Central memory CD8-positive, alpha-beta T cell (primary cell): ENCODE results near the gene BRF1.
A peak's percentile ranks its signal among the peaks of the same experiment; 100 is the strongest.

ENCODE experiments used
- ATAC-seq: fragments of 150-1000 bp; cut with Tn5 transposase; replicated peaks from 2 replicates; pipeline ENCODE4 v1.10.0; 2022; ENCODE audit warnings: mild to moderate bottlenecking, moderate FRiP score, moderate number of reproducible peaks; ENCODE audit not compliant: poor library complexity, severe bottlenecking; ENCODE audit errors: extremely low read depth
- DNase-seq, 2 donors: peaks; one replicate each; pipeline ENCODE4 v3.0.0; 2021; ENCODE audit warnings: low spot score in 2 of 2
- H3K27ac Mint-ChIP-seq: one replicate; pipeline ENCODE4 v1.8.0; 2022; ENCODE audit warnings: low read depth, mild to moderate bottlenecking, moderate library complexity, mixed read lengths
- H3K27me3 Mint-ChIP-seq: one replicate; pipeline ENCODE4 v1.8.0; 2022; ENCODE audit warnings: mixed read lengths
- H3K36me3 Mint-ChIP-seq: one replicate; pipeline ENCODE4 v1.8.0; 2022; ENCODE audit warnings: mild to moderate bottlenecking, moderate library complexity, mixed read lengths; ENCODE audit not compliant: insufficient read depth
- H3K4me1 Mint-ChIP-seq: one replicate; pipeline ENCODE4 v1.8.0; 2022; ENCODE audit warnings: mixed read lengths
- H3K4me3 Mint-ChIP-seq: one replicate; pipeline ENCODE4 v1.8.0; 2022; ENCODE audit warnings: mild to moderate bottlenecking, moderate library complexity, mixed read lengths
- H3K9me3 Mint-ChIP-seq: one replicate; pipeline ENCODE4 v1.8.0; 2022; ENCODE audit warnings: mixed read lengths

BRF1 gene

GRCh38 chr14:105240811-105241576, 59.8 kb downstream of the BRF1 start:
- DNase-seq (no peak), ATAC-seq (no peak)
- no peak overlapping the region for H3K27ac Mint-ChIP-seq
- no peaks in the 10 kb centered on the region for H3K9me3 Mint-ChIP-seq
- H3K4me1 Mint-ChIP-seq, result peaks cover 7% of the 10 kb centered on the region
- H3K4me3 Mint-ChIP-seq, result no peak overlapping the region
- H3K36me3 Mint-ChIP-seq, result peaks cover 10% of the 10 kb centered on the region
- no peaks in the 10 kb centered on the region for H3K27me3 Mint-ChIP-seq

DNA sequence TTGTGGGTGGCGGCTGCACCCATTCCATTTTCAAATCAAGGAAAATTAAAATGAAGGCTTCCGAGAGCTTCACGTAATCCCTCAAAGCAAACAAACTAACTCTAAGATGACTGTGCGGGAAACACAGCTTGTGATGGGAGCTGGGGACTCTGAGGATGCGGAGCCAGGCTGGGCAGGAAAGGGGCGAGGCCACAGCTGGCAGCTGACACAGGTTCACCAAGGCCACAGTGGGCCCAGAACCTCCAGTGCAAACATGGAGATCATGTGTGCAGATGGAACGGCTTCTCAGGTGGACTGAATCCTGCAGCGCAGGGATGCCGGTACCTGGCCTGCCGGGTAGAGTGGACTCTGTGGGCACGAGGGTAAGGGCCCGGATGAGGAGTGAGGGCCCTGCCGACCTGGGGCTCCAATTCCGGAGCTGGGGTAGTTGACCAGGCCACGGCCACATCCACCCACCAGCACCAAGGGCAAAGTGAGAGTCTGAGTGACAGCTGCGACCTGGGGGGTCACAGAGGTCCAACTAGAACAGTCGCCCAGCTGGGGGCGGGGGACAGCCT, 71.6 kb downstream of the BRF1 start:
- no peak overlapping the region for H3K4me3 Mint-ChIP-seq
- H3K9me3 Mint-ChIP-seq, result no peaks in the 10 kb centered on the region
- H3K27me3 Mint-ChIP-seq, result no peaks in the 10 kb centered on the region
- peaks cover 3% of the 10 kb centered on the region for H3K36me3 Mint-ChIP-seq
- DNase-seq (no peak), ATAC-seq (no peak)
- no peak overlapping the region for H3K27ac Mint-ChIP-seq
- no peaks in the 10 kb centered on the region for H3K4me1 Mint-ChIP-seq

GRCh38 chr14:105228562-105228961, 72.2 kb downstream of the BRF1 start:
- H3K9me3 Mint-ChIP-seq, result no peaks in the 10 kb centered on the region
- no peak overlapping the region for H3K4me3 Mint-ChIP-seq
- no peaks in the 10 kb centered on the region for H3K27me3 Mint-ChIP-seq
- no peaks in the 10 kb centered on the region for H3K4me1 Mint-ChIP-seq
- H3K36me3 Mint-ChIP-seq, result peaks cover 3% of the 10 kb centered on the region
- DNase-seq (no peak), ATAC-seq (no peak)
- no peak overlapping the region for H3K27ac Mint-ChIP-seq

DNA sequence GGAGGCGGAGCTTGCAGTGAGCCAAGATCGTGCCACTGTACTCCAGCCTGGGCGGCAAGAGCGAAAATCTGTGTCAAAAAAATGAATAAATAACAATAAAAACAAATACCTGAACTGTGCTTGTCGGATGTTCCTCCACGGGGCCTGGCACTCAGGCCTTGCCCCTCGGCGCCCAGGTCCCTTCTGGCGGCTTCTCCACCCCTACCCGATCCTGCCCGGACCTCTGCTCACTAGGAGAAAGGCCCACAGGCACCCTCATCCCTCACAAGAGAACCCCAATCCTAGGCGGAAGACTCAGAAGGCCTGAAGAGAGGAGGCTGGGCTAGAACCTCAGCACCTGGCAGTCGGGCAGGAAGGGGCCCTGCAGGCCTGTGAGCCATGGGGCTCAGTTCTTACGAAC, 73.5 kb downstream of the BRF1 start:
- no peak overlapping the region for H3K4me3 Mint-ChIP-seq
- ATAC-seq, result no peak
- H3K27ac Mint-ChIP-seq, result no peak overlapping the region
- H3K9me3 Mint-ChIP-seq, result no peaks in the 10 kb centered on the region
- H3K27me3 Mint-ChIP-seq, result no peaks in the 10 kb centered on the region
- DNase-seq, result no peak
- no peaks in the 10 kb centered on the region for H3K4me1 Mint-ChIP-seq
- H3K36me3 Mint-ChIP-seq, result peaks cover 7% of the 10 kb centered on the region

- Mint-ChIP-seq H3K4me1 (no peaks in the 10 kb centered on the region), H3K9me3 (no peaks in the 10 kb centered on the region), H3K4me3 (no peak overlapping the region), H3K36me3 (peaks cover 10% of the 10 kb centered on the region), H3K27me3 (no peaks in the 10 kb centered on the region), H3K27ac (no peak overlapping the region)
- ATAC-seq, result no peak
- DNase-seq, result no peak
Observed at GRCh38 chr14:105226198-105226597, 74.6 kb downstream of the BRF1 start.

- Mint-ChIP-seq H3K27ac (no peak overlapping the region), H3K9me3 (no peaks in the 10 kb centered on the region), H3K4me3 (no peak overlapping the region), H3K4me1 (no peaks in the 10 kb centered on the region), H3K27me3 (no peaks in the 10 kb centered on the region), H3K36me3 (peaks cover 13% of the 10 kb centered on the region)
- ATAC-seq (no peak), DNase-seq (no peak)
Observed at GRCh38 chr14:105224845-105225570, 75.8 kb downstream of the BRF1 start.

GRCh38 chr14:105223770-105224544, 76.8 kb downstream of the BRF1 start:
- Mint-ChIP-seq H3K27ac (no peak overlapping the region), H3K27me3 (no peaks in the 10 kb centered on the region), H3K36me3 (peaks cover 14% of the 10 kb centered on the region), H3K4me1 (no peaks in the 10 kb centered on the region), H3K9me3 (no peaks in the 10 kb centered on the region), H3K4me3 (no peak overlapping the region)
- DNase-seq (no peak), ATAC-seq (no peak)

DNA sequence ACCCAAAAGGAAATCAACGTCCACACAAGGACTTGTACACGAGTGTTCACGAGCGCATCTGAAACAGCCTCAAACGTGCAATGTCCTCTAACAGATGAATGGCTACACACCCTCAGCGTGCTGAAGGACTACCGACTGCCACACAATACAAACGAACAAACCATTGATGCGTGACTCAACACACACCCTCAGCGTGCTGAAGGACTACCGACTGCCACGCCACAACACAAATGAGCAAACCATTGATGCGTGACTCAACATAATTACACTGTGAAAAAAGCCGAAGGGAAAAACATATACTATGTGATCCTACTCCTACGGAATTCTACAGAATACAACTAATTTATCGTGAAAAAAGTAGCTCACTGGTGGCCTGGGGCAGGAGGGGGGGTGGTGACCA, 77.5 kb downstream of the BRF1 start:
- Mint-ChIP-seq H3K27ac (no peak overlapping the region), H3K4me1 (no peaks in the 10 kb centered on the region), H3K27me3 (no peaks in the 10 kb centered on the region), H3K36me3 (peaks cover 14% of the 10 kb centered on the region), H3K9me3 (no peaks in the 10 kb centered on the region), H3K4me3 (no peak overlapping the region)
- DNase-seq (no peak), ATAC-seq (no peak)

- H3K9me3 Mint-ChIP-seq, result no peaks in the 10 kb centered on the region
- H3K27ac Mint-ChIP-seq, result no peak overlapping the region
Observed at GRCh38 chr14:105221598-105222178, 79.1 kb downstream of the BRF1 start.

GRCh38 chr14:105220699-105221597, 79.9 kb downstream of the BRF1 start:
- Mint-ChIP-seq H3K27me3 (no peaks in the 10 kb centered on the region), H3K4me1 (peaks cover 2% of the 10 kb centered on the region), H3K9me3 (no peaks in the 10 kb centered on the region), H3K4me3 (no peak overlapping the region), H3K27ac (peak overlapping the region; percentile 35), H3K36me3 (peaks cover 21% of the 10 kb centered on the region)
- DNase-seq, result no peak
- ATAC-seq, result no peak

More at GRCh38 chr14:105221598-105222178, 79.1 kb downstream of the BRF1 start:
- DNase-seq, result no peak
- no peak for ATAC-seq
- Mint-ChIP-seq H3K4me1 (no peaks in the 10 kb centered on the region), H3K27me3 (no peaks in the 10 kb centered on the region), H3K4me3 (no peak overlapping the region), H3K36me3 (peaks cover 18% of the 10 kb centered on the region)

DNA sequence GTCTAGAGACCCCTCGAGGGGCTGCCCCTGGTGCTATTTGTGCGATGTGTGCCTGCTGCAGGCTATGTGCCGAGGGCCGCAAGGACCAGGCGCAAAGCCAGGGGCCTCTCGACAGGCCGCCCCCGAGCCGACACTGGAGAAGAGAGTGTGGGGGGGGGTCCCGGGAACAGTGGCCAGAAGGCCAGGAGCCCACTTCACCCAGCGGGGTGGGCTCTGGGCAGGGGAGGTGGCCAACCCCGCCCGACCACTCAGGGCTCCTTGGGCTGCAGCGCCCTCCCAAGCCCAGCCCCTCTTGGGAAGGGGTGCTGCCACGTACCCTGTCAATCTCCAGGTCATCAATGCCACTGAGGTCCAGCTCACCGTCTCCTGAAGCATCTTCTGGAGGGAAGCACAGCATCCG, 81.0 kb downstream of the BRF1 start:
- Mint-ChIP-seq H3K27ac (no peak overlapping the region), H3K4me1 (peaks cover 14% of the 10 kb centered on the region), H3K36me3 (peaks cover 22% of the 10 kb centered on the region), H3K9me3 (no peaks in the 10 kb centered on the region), H3K27me3 (no peaks in the 10 kb centered on the region), H3K4me3 (no peak overlapping the region)
- DNase-seq, result no peak
- no peak for ATAC-seq
